SHP77 treated with DMSO at 0.1 percent for 48 hours (cell line): ENCODE results near the gene YRDC.

Source experiments
- DNase-seq: peaks from one replicate; lab custom pipeline; 2025; lab: John Stamatoyannopoulos, UW

Gene YRDC

GRCh38 chr1:37765916-37766664 lies 41.9 kb downstream of the YRDC start:
- peak; percentile 16 for DNase-seq

- no peak for DNase-seq
Measured at GRCh38 chr1:37764888-37765441, 43.0 kb downstream of the YRDC start, which contains the start of gene EPHA10. EPHA10 (minus strand) TSS chr1:37765120; CDS start chr1:37765066, 54 bp downstream.

GRCh38 chr1:37764414-37764825 lies 43.6 kb downstream of the YRDC start:
- DNase-seq = no peak

- DNase-seq = no peak
Measured at GRCh38 chr1:37763791-37764413, 44.1 kb downstream of the YRDC start.

GRCh38 chr1:37762516-37762915 lies 45.5 kb downstream of the YRDC start:
- DNase-seq = no peak

GRCh38 chr1:37761416-37762095 lies 46.5 kb downstream of the YRDC start:
- DNase-seq = no peak

GRCh38 chr1:37759451-37759850 lies 48.6 kb downstream of the YRDC start:
- DNase-seq = no peak

GRCh38 chr1:37755951-37756560 lies 52.0 kb downstream of the YRDC start:
- no peak for DNase-seq

GRCh38 chr1:37755290-37755689 lies 52.7 kb downstream of the YRDC start:
- no peak for DNase-seq

GRCh38 chr1:37753473-37754321 lies 54.3 kb downstream of the YRDC start:
- no peak for DNase-seq
